ENCODE measurements around the gene DDOST. TPM values are rescaled to one million over a fixed set of nuclear protein-coding genes. Genes with fewer than 3 reads are reported as not detected.

DDOST gene
- total RNA-seq, 1 experiment from 2014 or later = 292 TPM

DNA sequence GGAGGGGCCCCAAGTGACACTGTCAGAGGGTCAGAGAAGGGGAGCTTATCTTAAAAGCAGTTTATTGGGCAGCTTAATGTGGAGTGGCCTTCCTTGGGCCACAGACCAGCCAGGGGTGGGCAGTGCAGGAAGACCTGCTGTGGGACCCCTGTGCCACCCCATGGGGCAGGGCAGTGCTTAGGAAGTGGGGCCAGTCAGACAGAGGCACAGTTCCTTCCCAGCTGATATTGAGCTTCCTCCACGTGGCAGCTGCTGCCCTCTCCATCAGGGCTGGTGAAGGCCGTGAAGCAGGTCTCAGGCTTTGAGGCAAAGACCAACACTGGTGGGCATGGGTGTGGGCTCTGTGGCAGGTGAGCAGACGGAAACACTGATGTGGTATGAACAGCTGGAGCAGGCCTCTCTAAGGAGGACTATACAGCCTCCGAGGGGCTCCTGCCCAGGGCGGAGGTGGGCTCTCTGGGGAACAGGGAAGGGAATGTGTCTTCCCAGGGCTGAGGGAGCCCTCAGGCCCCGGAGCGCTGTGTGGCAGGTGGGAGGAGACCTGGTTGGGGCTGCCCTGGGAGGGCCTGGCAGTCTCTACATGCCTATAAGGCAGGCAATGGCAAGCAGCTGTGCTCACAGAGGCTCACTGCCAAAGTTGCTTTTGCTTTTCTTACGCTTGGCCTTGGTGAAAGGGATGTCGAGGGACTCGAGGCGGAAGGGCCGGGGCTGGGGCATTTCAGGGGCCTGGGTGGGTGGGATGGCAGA is 3.0 kb upstream of the DDOST start:
- BruUV-seq (replicated peaks) = no TSS peak
- Mint-ChIP-seq H3K36me3 (ENCODE audit: insufficient read depth, unreplicated experiment) (peaks cover 6% of the 10 kb centered on the region), H3K4me3 (ENCODE audit: unreplicated experiment) (no peak overlapping the region), H3K4me1 (ENCODE audit: insufficient read depth, unreplicated experiment) (peaks cover 24% of the 10 kb centered on the region), H3K27ac (ENCODE audit: low read depth, unreplicated experiment) (no peak overlapping the region), H3K27me3 (ENCODE audit: insufficient read depth, unreplicated experiment) (no peaks in the 10 kb centered on the region), H3K9me3 (ENCODE audit: unreplicated experiment) (no peaks in the 10 kb centered on the region)
- intact Hi-C loops (cut with micrococcal nuclease) = no loop called here
- DNase-seq (ENCODE audit: unreplicated experiment) = no peak
- TF ChIP-seq, protein P1, sequence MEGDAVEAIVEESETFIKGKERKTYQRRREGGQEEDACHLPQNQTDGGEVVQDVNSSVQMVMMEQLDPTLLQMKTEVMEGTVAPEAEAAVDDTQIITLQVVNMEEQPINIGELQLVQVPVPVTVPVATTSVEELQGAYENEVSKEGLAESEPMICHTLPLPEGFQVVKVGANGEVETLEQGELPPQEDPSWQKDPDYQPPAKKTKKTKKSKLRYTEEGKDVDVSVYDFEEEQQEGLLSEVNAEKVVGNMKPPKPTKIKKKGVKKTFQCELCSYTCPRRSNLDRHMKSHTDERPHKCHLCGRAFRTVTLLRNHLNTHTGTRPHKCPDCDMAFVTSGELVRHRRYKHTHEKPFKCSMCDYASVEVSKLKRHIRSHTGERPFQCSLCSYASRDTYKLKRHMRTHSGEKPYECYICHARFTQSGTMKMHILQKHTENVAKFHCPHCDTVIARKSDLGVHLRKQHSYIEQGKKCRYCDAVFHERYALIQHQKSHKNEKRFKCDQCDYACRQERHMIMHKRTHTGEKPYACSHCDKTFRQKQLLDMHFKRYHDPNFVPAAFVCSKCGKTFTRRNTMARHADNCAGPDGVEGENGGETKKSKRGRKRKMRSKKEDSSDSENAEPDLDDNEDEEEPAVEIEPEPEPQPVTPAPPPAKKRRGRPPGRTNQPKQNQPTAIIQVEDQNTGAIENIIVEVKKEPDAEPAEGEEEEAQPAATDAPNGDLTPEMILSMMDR (IDR thresholded peaks at IDR 0.05; ENCODE audit: unreplicated experiment) = no peak
- CTCF ChIA-PET = interaction anchor here (0.5 to 1.1 kb wide), 3 partner anchors 25 to 147 kb away, joined by 5 to 8 read pairs (median 7); no protein-coding TSS in a partner anchor
- POLR2A ChIA-PET = interaction anchor here (0.7 to 1.5 kb wide), 2 partner anchors 56 to 156 kb away, joined by 3 read pairs; partner anchors contain the start of gene MUL1

DNA sequence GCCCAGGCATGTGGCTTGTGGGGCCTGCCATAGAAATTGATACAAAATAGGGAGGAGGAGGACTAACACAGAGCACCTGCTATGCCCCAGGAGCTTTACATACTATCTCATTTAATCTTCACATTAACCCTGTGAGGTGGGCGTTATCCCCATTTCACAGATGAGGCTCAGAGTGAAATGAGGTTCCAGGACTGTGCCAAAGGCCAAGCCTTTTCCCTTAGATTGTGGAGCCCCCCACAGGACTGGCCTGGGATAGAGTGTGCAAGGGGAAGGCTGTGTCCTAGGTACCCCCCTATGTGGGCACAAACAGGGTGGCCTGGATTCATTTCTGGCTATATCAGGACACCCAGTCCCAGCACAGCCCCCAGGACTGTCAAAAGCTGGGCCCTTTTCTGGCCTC is 2.2 kb upstream of the DDOST start:
- BruUV-seq (replicated peaks) = no TSS peak
- Mint-ChIP-seq H3K9me3 (ENCODE audit: unreplicated experiment) (no peaks in the 10 kb centered on the region), H3K36me3 (ENCODE audit: insufficient read depth, unreplicated experiment) (peaks cover 13% of the 10 kb centered on the region), H3K4me1 (ENCODE audit: insufficient read depth, unreplicated experiment) (peaks cover 26% of the 10 kb centered on the region), H3K4me3 (ENCODE audit: unreplicated experiment) (peak overlapping the region; percentile 96), H3K27me3 (ENCODE audit: insufficient read depth, unreplicated experiment) (no peaks in the 10 kb centered on the region), H3K27ac (ENCODE audit: low read depth, unreplicated experiment) (no peak overlapping the region)
- POLR2A ChIA-PET = interaction anchor here (0.7 to 1.5 kb wide), 2 partner anchors 56 to 156 kb away, joined by 3 read pairs; partner anchors contain the start of gene MUL1
- intact Hi-C loops (cut with micrococcal nuclease) = no loop called here
- TF ChIP-seq, protein P1 (IDR thresholded peaks at IDR 0.05; ENCODE audit: unreplicated experiment) = no peak
- CTCF ChIA-PET = interaction anchor here (0.5 to 1.1 kb wide), 3 partner anchors 24 to 146 kb away, joined by 5 to 8 read pairs (median 7); no protein-coding TSS in a partner anchor
- DNase-seq (ENCODE audit: unreplicated experiment) = no peak

DNA sequence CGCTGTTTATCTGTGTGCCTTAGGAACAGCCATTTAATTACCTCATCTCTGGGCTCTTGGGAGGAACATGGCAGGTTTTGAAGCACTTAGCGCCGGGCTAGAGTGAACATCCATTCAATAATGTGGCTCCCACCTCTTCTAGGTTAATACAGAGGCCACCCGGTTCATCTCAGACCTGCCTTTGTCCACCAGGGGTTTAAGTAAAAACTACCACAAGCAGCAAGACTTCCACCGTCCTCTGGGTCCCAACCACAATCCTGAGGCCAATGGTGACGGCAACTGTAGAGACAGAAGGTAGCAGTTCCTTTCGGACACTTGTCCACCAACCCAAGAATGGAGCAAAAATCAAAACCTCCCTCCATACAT is 924 bp upstream of the DDOST start:
- intact Hi-C loops (cut with micrococcal nuclease) = no loop called here
- H3K27ac Mint-ChIP-seq (ENCODE audit: low read depth, unreplicated experiment) = peak overlapping the region; percentile 69
- TF ChIP-seq, protein P1 (IDR thresholded peaks at IDR 0.05; ENCODE audit: unreplicated experiment) = no peak
- ChIA-PET POLR2A (interaction anchor here (0.6 to 1.9 kb wide), 5 partner anchors 12 to 768 kb away, joined by 3 to 8 read pairs (median 5); partner anchors contain the start of gene HP1BP3), CTCF (interaction anchor here (0.5 to 1.6 kb wide), 4 partner anchors 55 to 533 kb away, joined by 3 to 4 read pairs (median 3); no protein-coding TSS in a partner anchor)
- H3K9me3 Mint-ChIP-seq (ENCODE audit: unreplicated experiment) = no peaks in the 10 kb centered on the region
- peaks cover 26% of the 10 kb centered on the region for H3K4me1 Mint-ChIP-seq (ENCODE audit: insufficient read depth, unreplicated experiment)
- peak overlapping the region; percentile 96 for H3K4me3 Mint-ChIP-seq (ENCODE audit: unreplicated experiment)
- H3K36me3 Mint-ChIP-seq (ENCODE audit: insufficient read depth, unreplicated experiment) = peaks cover 23% of the 10 kb centered on the region
- BruUV-seq (replicated peaks) = TSS peak; percentile 83
- no peaks in the 10 kb centered on the region for H3K27me3 Mint-ChIP-seq (ENCODE audit: insufficient read depth, unreplicated experiment)
- no peak for DNase-seq (ENCODE audit: unreplicated experiment)

DNA sequence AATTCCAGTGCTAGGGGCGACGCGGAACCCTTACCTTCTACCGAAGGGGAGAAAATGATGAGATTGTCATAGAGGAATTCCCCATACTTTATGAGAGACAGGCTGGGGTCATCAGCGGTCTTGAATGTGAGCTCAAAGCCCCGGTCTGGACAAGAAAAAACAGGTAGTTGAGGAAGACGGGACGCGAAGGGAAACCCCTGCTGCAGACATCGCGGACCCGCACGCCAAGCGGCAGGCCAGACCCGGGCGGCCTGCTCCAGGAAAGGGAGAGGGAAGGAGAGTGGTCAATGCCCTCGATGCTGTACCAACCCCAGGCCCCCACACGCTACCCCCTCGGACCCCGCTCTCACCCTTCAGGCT is 342 bp downstream of the DDOST start:
- intact Hi-C loops (cut with micrococcal nuclease) = no loop called here
- TF ChIP-seq, protein P1 (IDR thresholded peaks at IDR 0.05; ENCODE audit: unreplicated experiment) = no peak
- H3K27ac Mint-ChIP-seq (ENCODE audit: low read depth, unreplicated experiment) = peak overlapping the region; percentile 69
- CTCF ChIA-PET = interaction anchor here (0.6 to 1.6 kb wide), 6 partner anchors 19 to 1527 kb away, joined by 3 to 6 read pairs (median 3); no protein-coding TSS in a partner anchor
- no peaks in the 10 kb centered on the region for H3K9me3 Mint-ChIP-seq (ENCODE audit: unreplicated experiment)
- peak overlapping the region; percentile 96 for H3K4me3 Mint-ChIP-seq (ENCODE audit: unreplicated experiment)
- peaks cover 26% of the 10 kb centered on the region for H3K4me1 Mint-ChIP-seq (ENCODE audit: insufficient read depth, unreplicated experiment)
- H3K27me3 Mint-ChIP-seq (ENCODE audit: insufficient read depth, unreplicated experiment) = no peaks in the 10 kb centered on the region
- peak; percentile 11 for DNase-seq (ENCODE audit: unreplicated experiment)
- no TSS peak for BruUV-seq (replicated peaks)
- peaks cover 36% of the 10 kb centered on the region for H3K36me3 Mint-ChIP-seq (ENCODE audit: insufficient read depth, unreplicated experiment)
- POLR2A ChIA-PET = interaction anchor here (0.7 to 2.7 kb wide), 13 partner anchors 11 to 962 kb away, joined by 3 to 21 read pairs (median 4); partner anchors contain the start of genes HP1BP3 and PINK1

Data from MCF 10A (cell line).